ENCODE results near the gene ITGAL. TPM values are rescaled to one million over a fixed set of nuclear protein-coding genes. Genes with fewer than 3 reads are reported as not detected.

ITGAL gene
- total and polyA plus RNA-seq, 2 experiments from 2014 or later: not detected

DNA sequence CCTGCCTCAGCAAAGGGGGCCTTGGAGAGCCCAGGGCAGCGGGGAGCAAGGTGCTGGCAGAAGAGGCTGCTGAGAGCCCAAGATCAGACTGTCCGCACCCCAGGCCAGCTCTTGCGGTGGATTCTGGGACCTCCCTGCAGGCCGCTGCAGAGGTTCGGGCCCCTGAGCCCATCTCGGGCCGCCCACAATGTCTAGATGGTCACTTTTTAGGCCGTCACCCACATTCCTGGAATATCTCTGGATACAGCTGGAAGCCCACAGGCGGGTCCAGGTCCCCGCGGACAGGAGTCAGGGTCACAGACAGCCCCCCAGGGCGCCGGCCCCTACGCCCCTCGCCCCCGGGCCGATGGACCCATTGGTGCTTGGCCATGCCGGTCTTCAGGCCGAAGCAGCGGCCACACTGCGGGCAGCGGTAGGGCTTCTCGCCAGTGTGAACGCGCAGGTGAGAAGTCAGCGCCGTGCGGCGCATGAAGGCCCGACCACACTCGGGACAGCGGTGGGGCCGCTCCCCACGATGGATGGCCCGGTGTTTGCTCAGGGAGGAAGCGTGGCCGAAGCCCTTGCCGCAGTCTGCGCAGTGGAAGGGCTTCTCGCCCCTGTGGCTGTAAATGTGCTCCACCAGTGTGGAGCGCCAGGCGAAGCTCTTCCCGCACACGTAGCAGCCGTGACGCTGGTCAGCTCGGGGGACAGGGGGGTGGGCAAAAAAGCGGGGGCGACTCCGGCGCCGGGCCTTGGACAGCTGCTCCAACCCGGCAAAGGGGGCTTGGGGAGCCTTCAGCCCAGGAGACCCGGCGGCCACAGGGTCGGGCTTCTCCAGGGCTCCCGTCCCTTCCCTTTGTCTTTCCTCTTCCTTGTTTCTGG is 60.0 kb downstream of the ITGAL start:
- Histone ChIP-seq H3K4me1 (ENCODE audit: low read depth) (peaks cover 5% of the 10 kb centered on the region), H3K27ac (no peak overlapping the region), H3K36me3 (no peaks in the 10 kb centered on the region), H3K4me3 (no peak overlapping the region), H3K27me3 (no peaks in the 10 kb centered on the region), H3K9me3 (ENCODE audit: low read depth) (no peaks in the 10 kb centered on the region)
- DNase-seq (ENCODE audit: low read depth in 1 of 2, low spot score in 1 of 2): no peak
- TF ChIP-seq, protein P1, sequence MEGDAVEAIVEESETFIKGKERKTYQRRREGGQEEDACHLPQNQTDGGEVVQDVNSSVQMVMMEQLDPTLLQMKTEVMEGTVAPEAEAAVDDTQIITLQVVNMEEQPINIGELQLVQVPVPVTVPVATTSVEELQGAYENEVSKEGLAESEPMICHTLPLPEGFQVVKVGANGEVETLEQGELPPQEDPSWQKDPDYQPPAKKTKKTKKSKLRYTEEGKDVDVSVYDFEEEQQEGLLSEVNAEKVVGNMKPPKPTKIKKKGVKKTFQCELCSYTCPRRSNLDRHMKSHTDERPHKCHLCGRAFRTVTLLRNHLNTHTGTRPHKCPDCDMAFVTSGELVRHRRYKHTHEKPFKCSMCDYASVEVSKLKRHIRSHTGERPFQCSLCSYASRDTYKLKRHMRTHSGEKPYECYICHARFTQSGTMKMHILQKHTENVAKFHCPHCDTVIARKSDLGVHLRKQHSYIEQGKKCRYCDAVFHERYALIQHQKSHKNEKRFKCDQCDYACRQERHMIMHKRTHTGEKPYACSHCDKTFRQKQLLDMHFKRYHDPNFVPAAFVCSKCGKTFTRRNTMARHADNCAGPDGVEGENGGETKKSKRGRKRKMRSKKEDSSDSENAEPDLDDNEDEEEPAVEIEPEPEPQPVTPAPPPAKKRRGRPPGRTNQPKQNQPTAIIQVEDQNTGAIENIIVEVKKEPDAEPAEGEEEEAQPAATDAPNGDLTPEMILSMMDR (IDR thresholded peaks at IDR 0.05; ENCODE audit: low read depth, low read length): no peak

DNA sequence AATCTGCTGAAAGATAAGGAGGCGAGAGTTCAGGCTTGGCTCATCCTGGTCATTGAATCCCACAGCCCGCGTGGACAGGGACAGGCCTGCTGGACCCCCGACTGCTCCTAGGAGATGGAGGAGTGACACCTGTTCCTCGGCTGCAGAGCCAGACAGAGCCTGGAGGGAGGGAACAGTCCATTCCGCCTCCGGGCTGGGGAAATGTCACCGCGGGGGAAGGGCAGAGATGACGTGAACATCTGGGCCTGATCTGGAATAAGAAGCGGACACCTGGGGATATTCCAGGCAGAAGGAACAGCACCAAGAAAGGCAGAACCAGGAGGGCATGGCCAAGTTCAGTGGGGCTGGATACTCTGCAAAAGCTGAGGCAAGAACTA is 60.6 kb downstream of the ITGAL start:
- Histone ChIP-seq H3K4me3 (peak overlapping the region; percentile 48), H3K9me3 (ENCODE audit: low read depth) (no peaks in the 10 kb centered on the region), H3K27me3 (no peaks in the 10 kb centered on the region), H3K36me3 (no peaks in the 10 kb centered on the region), H3K27ac (no peak overlapping the region), H3K4me1 (ENCODE audit: low read depth) (no peaks in the 10 kb centered on the region)
- TF ChIP-seq, protein P1 (IDR thresholded peaks at IDR 0.05; ENCODE audit: low read depth, low read length): no peak
- DNase-seq (ENCODE audit: low read depth in 1 of 2, low spot score in 1 of 2): no peak

DNA sequence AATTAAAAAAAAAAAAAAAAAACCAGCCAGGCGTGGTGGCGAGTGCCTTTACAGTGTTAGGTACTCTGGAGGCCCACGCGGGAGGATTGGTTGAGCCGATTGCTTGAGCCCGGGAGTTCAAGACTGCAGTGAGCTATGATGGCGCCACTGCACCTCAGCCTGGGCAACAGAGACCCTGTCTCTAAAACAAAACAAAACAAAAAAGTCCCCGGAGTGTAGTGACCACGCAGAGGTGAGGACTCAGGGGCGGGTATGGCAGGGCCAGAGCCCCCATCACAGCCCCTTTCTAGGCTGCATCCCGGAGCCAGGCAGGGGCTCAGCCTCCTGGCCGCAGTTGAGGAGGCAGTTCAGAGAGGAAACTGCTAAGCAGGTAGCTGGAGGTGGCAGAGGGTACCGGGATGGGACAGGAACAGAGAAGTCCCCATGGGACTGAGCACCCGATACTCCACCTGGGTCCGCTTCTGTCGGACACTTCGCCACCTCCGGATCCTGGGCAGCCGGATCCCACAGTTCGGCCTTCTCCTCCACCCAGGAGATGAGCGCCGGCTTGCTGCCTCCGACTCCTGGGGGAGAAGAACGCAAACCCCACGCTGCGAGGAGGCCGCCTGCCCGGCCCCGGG is 61.3 kb downstream of the ITGAL start:
- H3K4me1 ChIP-seq (ENCODE audit: low read depth): peaks cover 2% of the 10 kb centered on the region
- no peak for DNase-seq (ENCODE audit: low read depth in 1 of 2, low spot score in 1 of 2)
- TF ChIP-seq, protein P1 (IDR thresholded peaks at IDR 0.05; ENCODE audit: low read depth, low read length): no peak
- H3K36me3 ChIP-seq: no peaks in the 10 kb centered on the region
- peak overlapping the region; percentile 87 for H3K27ac ChIP-seq
- no peaks in the 10 kb centered on the region for H3K9me3 ChIP-seq (ENCODE audit: low read depth)
- peak overlapping the region; percentile 48 for H3K4me3 ChIP-seq
- H3K27me3 ChIP-seq: no peaks in the 10 kb centered on the region

DNA sequence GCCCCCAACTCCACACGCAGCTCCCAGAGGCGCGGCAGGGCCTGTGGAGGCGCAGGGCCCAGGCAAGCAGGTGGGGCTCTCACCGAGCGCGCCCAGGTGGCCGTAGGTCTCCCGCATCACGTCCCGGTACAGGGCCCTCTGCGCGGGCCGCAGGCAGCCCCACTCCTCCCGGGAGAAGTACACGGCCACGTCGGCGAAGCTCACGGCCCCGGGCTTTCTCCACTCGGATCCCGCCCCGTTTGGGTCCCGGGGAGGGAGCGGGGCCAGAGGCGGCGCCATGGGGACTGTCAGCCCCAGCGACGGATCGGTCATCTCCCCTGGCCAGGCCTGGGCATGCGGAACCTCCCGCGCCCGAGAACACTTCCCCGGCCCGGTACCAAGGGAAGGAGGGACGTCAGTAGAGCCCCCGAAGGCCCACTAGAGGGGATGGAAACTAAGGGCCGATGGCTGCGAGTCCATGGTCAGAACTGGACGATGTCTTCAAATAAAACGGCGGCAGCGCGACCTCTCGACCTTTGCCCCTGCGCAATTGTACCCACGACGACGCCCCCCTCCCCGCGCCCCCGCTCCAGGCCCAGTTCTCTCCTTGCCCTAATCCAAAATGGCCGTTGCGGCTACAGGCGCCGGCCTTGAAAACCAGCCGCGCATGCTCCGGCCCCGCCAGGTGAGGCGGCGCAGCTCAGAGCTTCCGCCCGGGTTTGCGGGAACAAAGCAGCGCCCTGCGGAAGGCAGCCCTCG is 62.0 kb downstream of the ITGAL start, which contains the start of gene ZNF747:
TSS of gene ZNF747 (minus strand) at position 491 of the 738 bp plus-strand sequence. CDS start at position 312, 179 bp downstream.
- Histone ChIP-seq H3K4me3 (peak within 1 kb of the TSS; percentile 48), H3K4me1 (ENCODE audit: low read depth) (peaks cover 9% of the 10 kb centered on the region), H3K27ac (peak within 1 kb of the TSS; percentile 87), H3K36me3 (no peaks in the 10 kb centered on the region), H3K9me3 (ENCODE audit: low read depth) (no peaks in the 10 kb centered on the region), H3K27me3 (no peaks in the 10 kb centered on the region)
- TF ChIP-seq, protein P1 (IDR thresholded peaks at IDR 0.05; ENCODE audit: low read depth, low read length): no peak
- DNase-seq (ENCODE audit: low read depth in 1 of 2, low spot score in 1 of 2): peak; percentile 87 to 91

DNA sequence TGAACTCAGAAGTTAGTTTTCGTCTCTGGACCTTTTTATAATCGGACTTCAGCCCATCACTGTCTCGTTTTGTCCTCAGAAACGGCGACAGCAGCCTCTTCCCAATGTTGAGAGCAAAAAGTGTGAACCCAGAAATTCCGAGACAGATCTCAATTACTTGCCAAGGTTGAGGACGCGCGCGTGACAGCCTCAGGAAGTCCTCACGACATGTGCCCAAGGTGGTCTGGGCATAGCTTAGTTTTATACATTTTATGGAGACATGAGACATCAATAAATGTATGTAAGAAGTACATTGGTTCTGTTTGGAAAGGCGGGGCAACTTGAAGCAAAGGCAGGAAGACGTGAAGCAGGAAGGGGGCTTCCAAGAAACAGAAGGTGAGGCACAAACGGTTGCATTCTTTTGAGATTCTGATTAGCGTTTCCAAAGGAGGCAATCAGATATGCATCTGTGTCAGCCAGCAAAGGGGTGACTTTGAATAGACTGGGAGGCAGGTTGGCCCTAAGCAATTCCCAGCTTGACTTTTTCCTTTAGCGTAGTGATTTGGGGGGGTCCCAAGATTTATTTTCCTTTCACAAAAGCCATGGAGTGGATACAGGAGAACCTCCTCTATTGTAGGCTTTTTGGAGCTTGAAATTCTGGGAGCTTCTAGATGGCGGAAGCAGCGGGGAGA is 62.7 kb downstream of the ITGAL start:
- Histone ChIP-seq H3K36me3 (no peaks in the 10 kb centered on the region), H3K9me3 (ENCODE audit: low read depth) (no peaks in the 10 kb centered on the region), H3K4me1 (ENCODE audit: low read depth) (peaks cover 16% of the 10 kb centered on the region), H3K4me3 (peak overlapping the region; percentile 48), H3K27me3 (no peaks in the 10 kb centered on the region), H3K27ac (peak overlapping the region; percentile 87)
- peak in 1 of 2 donors; percentile 37 for DNase-seq (ENCODE audit: low read depth in 1 of 2, low spot score in 1 of 2)
- TF ChIP-seq, protein P1 (IDR thresholded peaks at IDR 0.05; ENCODE audit: low read depth, low read length): no peak

Measured in cardiac muscle cell (in vitro differentiated cells and primary cell).